B cell (primary cell): Measurements from ENCODE around the gene SGCA. TPM values are rescaled to one million over a fixed set of nuclear protein-coding genes. Genes with fewer than 3 reads are reported as not detected.

Source experiments
- ATAC-seq: fragments of 200-7000 bp; cut with Tn5 transposase; one replicate; pipeline ENCODE4 v1.10.0; 2021; ENCODE audit warnings: low read depth, mild to moderate bottlenecking, moderate number of reproducible peaks, moderate library complexity
- CTCF ChIA-PET: fragments of 350-600 bp; sonication (Branson Sonifier 250); formaldehyde crosslinking; loops from one replicate; lab custom pipeline; 2021; ENCODE audit warnings: antibody characterized with exemption, inconsistent platforms; lab: Charles Lee
- POLR2A ChIA-PET: fragments of 350-600 bp; sonication (Branson Sonifier 250); formaldehyde crosslinking; loops from one replicate; lab custom pipeline; 2021; ENCODE audit warnings: antibody characterized with exemption; lab: Charles Lee
- DNase-seq: peaks from one replicate; pipeline ENCODE4 v3.0.0; 2013
- H2AFZ ChIP-seq: 2 replicates; pipeline ENCODE4 v1.6.1; 2012; ENCODE audit warnings: mild to moderate bottlenecking, low read depth, low read length; ENCODE audit not compliant: insufficient read depth, poor library complexity, severe bottlenecking
- H3K27ac ChIP-seq, 2 donors: 1 replicate in 1 of 2; 2 replicates in 1 of 2; pipeline ENCODE4 v1.5.1; 2012 to 2013; ENCODE audit warnings: low read length in 2 of 2, mild to moderate bottlenecking in 2 of 2, moderate library complexity in 1 of 2
- H3K27me3 ChIP-seq, 4 experiments: fragments of 200-600 bp in 1 of 4; sonication (generic) in 1 of 4; replicated peaks in 1 of 4; 1 replicate in 2 of 4; 2 replicates in 2 of 4; pipeline versions ENCODE4 v1.6.1 to v1.7.0; 2013 to 2016; ENCODE audit warnings: low read length in 3 of 4, mild to moderate bottlenecking in 2 of 4, mixed read lengths in 1 of 4, moderate library complexity in 1 of 4; ENCODE audit not compliant: insufficient read depth in 4 of 4, control insufficient read depth in 3 of 4; ENCODE audit errors: control extremely low read depth in 1 of 4
- H3K36me3 ChIP-seq, 2 experiments: replicated peaks in 1 of 2; 1 replicate in 1 of 2; 2 replicates in 1 of 2; pipeline versions ENCODE4 v1.6.1 to v1.7.1; 2013; ENCODE audit warnings: low read length in 1 of 2; ENCODE audit not compliant: insufficient read depth in 2 of 2, control insufficient read depth in 1 of 2; ENCODE audit errors: control extremely low read depth in 1 of 2, extremely low read depth in 1 of 2
- H3K4me1 ChIP-seq, 2 donors: fragments of 200-600 bp in 1 of 2; sonication (generic) in 1 of 2; 1 replicate in 1 of 2; 2 replicates in 1 of 2; pipeline versions ENCODE4 v1.5.1 to v1.6.1; 2013 to 2017; ENCODE audit warnings: low read length in 2 of 2; ENCODE audit not compliant: control insufficient read depth in 2 of 2, insufficient read depth in 2 of 2
- H3K4me2 ChIP-seq: replicated peaks from 2 replicates; pipeline ENCODE3; 2012; ENCODE audit warnings: mild to moderate bottlenecking, low read depth, low read length; ENCODE audit not compliant: poor library complexity, severe bottlenecking
- H3K4me3 ChIP-seq, 5 experiments: fragments of 200-600 bp in 1 of 5; sonication (generic) in 1 of 5; 1 replicate in 3 of 5; 2 replicates in 2 of 5; pipeline versions ENCODE4 v1.5.1 to v1.7.0; 2011 to 2016; ENCODE audit warnings: low read length in 4 of 5, mild to moderate bottlenecking in 4 of 5, low read depth in 2 of 5, control low read depth in 1 of 5, moderate library complexity in 1 of 5; ENCODE audit not compliant: insufficient read depth in 1 of 5; ENCODE audit errors: control extremely low read depth in 1 of 5, extremely low read depth in 1 of 5
- H3K79me2 ChIP-seq: fragments of 200-600 bp; sonication (generic); one replicate; pipeline ENCODE4 v1.6.0; 2016; ENCODE audit warnings: low read length; ENCODE audit not compliant: control insufficient read depth, insufficient read depth
- H3K9ac ChIP-seq: fragments of 200-600 bp; sonication (generic); 2 replicates; pipeline ENCODE4 v1.6.1; 2017; ENCODE audit warnings: mild to moderate bottlenecking, low read length, moderate library complexity
- H3K9me3 ChIP-seq, 3 donors: one replicate each; pipeline versions ENCODE4 v1.6.1 to v1.7.1; 2013; ENCODE audit warnings: low read length in 2 of 3; ENCODE audit not compliant: control insufficient read depth in 2 of 3, insufficient read depth in 1 of 3; ENCODE audit errors: control extremely low read depth in 1 of 3
- H4K20me1 ChIP-seq: 2 replicates; pipeline ENCODE4 v1.6.0; 2012; ENCODE audit warnings: mild to moderate bottlenecking, low read length; ENCODE audit not compliant: insufficient read depth, control insufficient read depth, poor library complexity, severe bottlenecking
- H3K27ac Mint-ChIP-seq: one replicate; pipeline ENCODE4 v1.8.0; 2021; ENCODE audit warnings: mixed read lengths
- H3K27me3 Mint-ChIP-seq: one replicate; pipeline ENCODE4 v1.8.0; 2021; ENCODE audit warnings: mixed read lengths
- H3K4me1 Mint-ChIP-seq: one replicate; pipeline ENCODE4 v1.8.0; 2021; ENCODE audit warnings: mixed read lengths
- H3K4me3 Mint-ChIP-seq: one replicate; pipeline ENCODE4 v1.8.0; 2021; ENCODE audit warnings: mixed read lengths
- H3K9me3 Mint-ChIP-seq: one replicate; pipeline ENCODE4 v1.8.0; 2022; ENCODE audit warnings: mixed read lengths; ENCODE audit not compliant: insufficient read depth
- CTCF ChIP-seq: fragments of 200-600 bp; IDR thresholded peaks from one replicate; pipeline ENCODE4 v1.8.0; 2022; ENCODE audit warnings: antibody characterized with exemption, mild to moderate bottlenecking
- EZH2 ChIP-seq: IDR thresholded peaks from 2 replicates; pipeline ENCODE4 v1.6.1; 2012; ENCODE audit warnings: borderline replicate concordance, low read depth, mild to moderate bottlenecking, moderate library complexity, low read length; ENCODE audit not compliant: insufficient read depth, poor library complexity, severe bottlenecking
- WGBS: methylation state at CpG from one replicate; pipeline ENCODE4 v1.1.5; 2013; ENCODE audit warnings: missing lambda C conversion rate; ENCODE audit not compliant: insufficient coverage; 5-methylcytosine and 5-hydroxymethylcytosine counted together
- intact Hi-C: fragments of 100-400 bp; cut with micrococcal nuclease; formaldehyde crosslinking; loops from one replicate; pipeline ENCODE4 v1.10.0; 2022
- polyA plus RNA-seq: library from polyadenylated mRNA; depleted of rRNA; stranded (reverse); fragments of >200 nt; gene quantifications from 2 replicates; pipeline ENCODE4 v1.2.3, GENCODE V29; 2012
- total RNA-seq, 2 donors: library from RNA; stranded (reverse); fragments of 120-200 nt in 1 of 2; gene quantifications; 1 replicate in 1 of 2; 2 replicates in 1 of 2; pipeline versions ENCODE4 v1.2.3 to v1.2.4, GENCODE V29; 2013 to 2022

Gene SGCA
- total and polyA plus RNA-seq, 2 donors (not counting 1 experiment from before 2014, with no cell fraction given): 4.4 to 4.5 TPM

- no peak overlapping the region for H2AFZ ChIP-seq
- H3K36me3 ChIP-seq: no peaks in the 10 kb centered on the region
- ATAC-seq (no peak), DNase-seq (no peak)
- no peak overlapping the region for H3K27ac ChIP-seq
- POLR2A ChIA-PET: no interaction called here
- H3K27me3 Mint-ChIP-seq: peaks cover 13% of the 10 kb centered on the region
- H3K9ac ChIP-seq: no peak overlapping the region
- WGBS: 95% methylated on average over 5 of the region's 8 CpGs
- H3K9me3 Mint-ChIP-seq: no peaks in the 10 kb centered on the region
- H3K4me3 Mint-ChIP-seq: no peak overlapping the region
- CTCF ChIA-PET: interaction anchor here (0.9 to 6.9 kb wide), 2 partner anchors 12 to 46 kb away, joined by 4 to 65 read pairs; partner anchors contain the start of gene COL1A1
- H3K4me3 ChIP-seq: no peak overlapping the region
- peaks cover 11% of the 10 kb centered on the region for H3K4me1 Mint-ChIP-seq
- H3K4me2 ChIP-seq: no peak overlapping the region
- no peaks in the 10 kb centered on the region for H4K20me1 ChIP-seq
- H3K79me2 ChIP-seq: no peaks in the 10 kb centered on the region
- TF ChIP-seq CTCF (no peak), EZH2 (no peak)
- intact Hi-C loops: no loop called here
- peaks cover 0 to 13% (median 4%) of the 10 kb centered on the region in 4 experiments for H3K27me3 ChIP-seq
- peaks cover 8% of the 10 kb centered on the region in 2 donors for H3K4me1 ChIP-seq
- H3K27ac Mint-ChIP-seq: no peak overlapping the region
- H3K9me3 ChIP-seq: peaks cover 0 to 3% (median 0%) of the 10 kb centered on the region in 3 donors
Observed at GRCh38 chr17:50214976-50215760, 49.4 kb downstream of the SGCA start.

- peaks cover 0 to 4% (median 0%) of the 10 kb centered on the region in 4 experiments for H3K27me3 ChIP-seq
- CTCF ChIA-PET: interaction anchor here (1.2 to 6.9 kb wide), 2 partner anchors 15 to 19 kb away, joined by 4 to 65 read pairs; partner anchors contain the start of gene COL1A1
- no peaks in the 10 kb centered on the region for H4K20me1 ChIP-seq
- no peak overlapping the region for H3K4me3 ChIP-seq
- Mint-ChIP-seq H3K9me3 (no peaks in the 10 kb centered on the region), H3K4me3 (no peak overlapping the region), H3K27ac (no peak overlapping the region), H3K27me3 (peaks cover 5% of the 10 kb centered on the region), H3K4me1 (peaks cover 5% of the 10 kb centered on the region)
- no peaks in the 10 kb centered on the region for H3K79me2 ChIP-seq
- TF ChIP-seq EZH2 (no peak), CTCF (no peak)
- no peak overlapping the region for H3K27ac ChIP-seq
- no peak overlapping the region for H3K4me2 ChIP-seq
- H3K9ac ChIP-seq: no peak overlapping the region
- H2AFZ ChIP-seq: no peak overlapping the region
- peaks cover 7% of the 10 kb centered on the region in 2 donors for H3K4me1 ChIP-seq
- DNase-seq (no peak), ATAC-seq (no peak)
- intact Hi-C loops: no loop called here
- 80% methylated on average over 1 of the region's 3 CpGs for WGBS
- no peaks in the 10 kb centered on the region for H3K36me3 ChIP-seq
- POLR2A ChIA-PET: interaction anchor here (1.0 kb wide), 1 partner anchor 16 kb away, joined by 11 read pairs; the partner anchor contains the start of gene COL1A1
- no peaks in the 10 kb centered on the region for H3K9me3 ChIP-seq
Observed at GRCh38 chr17:50217591-50217990, 51.8 kb downstream of the SGCA start.
